ENCODE results near the gene BCAS3.
"Not testable (repeated sequence)": the region's sequence is repeated elsewhere in the genome, so short reads cannot be mapped to it uniquely, and the experiment has no call there.

Gene BCAS3

DNA sequence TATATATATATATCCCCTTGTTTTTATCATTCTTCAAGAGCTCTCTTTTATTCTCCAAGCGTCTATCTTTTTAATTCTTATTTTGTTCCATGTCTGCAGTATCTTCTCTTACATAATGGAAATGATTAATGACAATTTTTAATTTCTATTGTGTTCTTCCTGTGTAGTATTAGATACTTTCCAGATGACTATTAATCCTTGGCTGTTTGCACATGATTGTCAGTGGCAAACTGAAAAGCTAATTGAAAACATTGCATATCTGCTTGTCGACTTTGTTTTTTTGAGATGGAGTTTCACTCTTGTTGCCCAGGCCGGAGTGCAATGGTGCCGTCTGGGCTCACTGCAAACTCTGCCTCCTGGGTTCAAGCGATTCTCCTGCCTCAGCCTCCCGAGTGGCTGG lies 124.7 kb downstream of the BCAS3 start:
- DNase-seq = no peak

DNA sequence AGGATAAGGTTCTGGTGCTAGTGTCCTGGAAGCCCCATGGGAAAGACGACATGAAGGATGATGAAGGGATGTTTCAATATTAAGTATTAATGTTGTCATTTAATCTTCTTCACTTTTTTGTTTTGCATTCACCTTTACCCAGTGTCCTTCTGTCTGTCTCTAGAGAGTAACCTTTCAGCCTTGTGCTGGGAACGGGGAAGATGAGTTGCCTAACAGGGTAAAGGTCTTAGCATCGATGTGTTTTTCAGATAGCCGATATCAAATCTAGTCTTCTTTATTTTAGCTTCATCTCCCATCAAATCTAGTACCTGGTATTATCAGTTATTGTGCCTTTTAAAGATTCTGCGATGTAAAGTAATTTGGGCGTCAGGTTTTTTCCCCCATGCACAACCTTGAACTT lies 125.4 kb downstream of the BCAS3 start:
- no peak for DNase-seq

DNA sequence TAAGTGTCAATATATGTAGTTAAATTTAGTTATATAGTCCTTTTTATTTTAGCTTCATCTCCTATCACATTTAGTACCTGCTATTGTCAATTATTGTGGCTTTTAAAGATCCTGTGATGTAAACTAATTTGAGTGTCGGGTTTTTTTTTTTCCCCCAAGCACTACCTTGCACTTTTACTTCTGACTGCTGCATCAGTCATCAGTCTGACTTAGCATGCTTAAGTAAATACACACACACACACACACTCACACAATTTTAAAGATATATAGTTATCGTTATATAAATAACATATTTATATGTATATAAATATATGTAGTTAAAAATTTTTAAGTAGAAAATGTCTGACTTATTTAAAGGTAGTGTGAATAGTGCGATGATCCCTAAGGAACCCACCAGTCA lies 127.2 kb downstream of the BCAS3 start:
- DNase-seq = no peak

DNA sequence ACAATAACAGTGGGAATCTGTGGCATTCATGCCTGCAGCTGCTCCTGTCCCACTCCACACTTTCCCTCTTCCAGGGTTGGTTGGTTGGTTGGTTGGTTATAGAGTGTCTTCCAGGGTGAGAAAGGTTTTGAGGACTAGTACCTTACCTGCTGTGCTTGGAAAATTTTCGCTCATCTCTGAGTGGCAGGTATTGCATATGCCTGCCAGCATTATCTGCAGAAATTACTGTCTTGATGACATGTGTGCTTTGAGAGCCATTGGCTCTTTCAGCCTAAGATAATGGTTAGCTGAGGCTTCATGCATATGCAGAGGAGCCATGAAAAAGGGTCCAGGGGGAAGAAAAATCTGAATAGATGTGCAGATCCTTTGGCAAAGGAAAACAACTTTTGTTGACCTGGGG lies 131.8 kb downstream of the BCAS3 start:
- DNase-seq = no peak

DNA sequence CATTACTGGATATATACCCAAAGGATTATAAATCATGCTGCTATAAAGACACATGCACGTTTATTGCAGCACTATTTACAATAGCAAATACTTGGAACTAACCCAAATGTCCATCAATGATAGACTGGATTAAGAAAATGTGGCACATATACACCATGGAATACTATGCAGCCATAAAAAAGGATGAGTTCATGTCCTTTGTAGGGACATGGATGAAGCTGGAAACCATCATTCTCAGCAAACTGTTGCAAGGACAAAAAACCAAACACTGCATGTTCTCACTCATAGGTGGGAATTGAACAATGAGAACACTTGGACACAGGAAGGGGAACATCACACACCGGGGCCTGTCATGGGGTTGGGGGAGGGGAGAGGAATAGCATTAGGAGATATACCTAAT lies 137.3 kb downstream of the BCAS3 start:
- DNase-seq = not testable (repeated sequence)

DNA sequence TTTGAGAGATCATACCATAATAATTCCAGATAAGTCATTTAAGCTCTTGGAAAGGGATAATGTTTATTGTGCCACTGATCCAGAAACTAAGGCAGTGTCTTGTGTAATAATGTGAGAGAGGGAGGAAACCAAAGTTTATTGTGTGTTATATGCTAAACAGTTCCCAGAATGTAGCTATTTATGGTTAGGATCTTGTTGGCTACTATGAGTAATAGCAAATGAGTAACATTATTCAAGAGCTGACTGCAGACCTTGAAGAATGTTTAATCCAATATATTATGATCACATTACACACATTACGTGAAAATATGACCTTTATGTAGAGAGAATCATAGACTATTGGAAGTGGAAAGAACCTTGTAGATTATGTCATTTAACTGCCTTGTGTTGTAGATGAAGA lies 139.5 kb downstream of the BCAS3 start:
- no peak for DNase-seq

DNA sequence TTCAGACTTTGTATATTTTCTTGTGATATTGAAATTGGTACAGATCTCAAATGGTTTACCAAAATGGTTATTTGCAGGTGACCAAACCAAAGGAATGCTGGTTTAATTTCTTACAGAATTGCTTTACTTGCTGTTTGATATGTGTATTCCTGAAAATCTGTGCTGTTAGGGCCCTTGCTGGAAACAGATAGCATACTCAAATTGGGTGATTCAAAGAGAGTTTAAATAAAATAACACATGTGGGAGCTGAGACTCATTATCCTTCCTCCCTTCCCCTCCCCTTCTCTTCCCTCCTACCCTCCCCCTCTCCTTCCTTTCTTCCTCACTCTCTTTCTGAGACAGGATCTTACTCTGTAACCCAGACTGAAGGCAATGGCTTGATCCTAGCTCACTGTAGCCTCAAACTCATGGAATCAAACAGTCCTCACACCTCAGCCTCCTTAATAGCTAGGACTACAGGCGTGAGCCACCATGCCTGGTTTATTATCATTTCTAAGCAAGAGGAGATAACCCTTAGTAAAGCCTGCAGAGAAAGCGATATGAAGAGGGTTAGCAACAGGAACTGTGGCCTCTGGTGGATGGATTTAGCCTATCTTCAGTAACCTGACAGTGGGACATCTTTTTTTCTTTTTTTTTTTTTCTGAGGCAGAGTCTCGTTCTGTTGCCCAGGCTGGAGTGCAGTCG lies 141.9 kb downstream of the BCAS3 start:
- no peak for DNase-seq

DNA sequence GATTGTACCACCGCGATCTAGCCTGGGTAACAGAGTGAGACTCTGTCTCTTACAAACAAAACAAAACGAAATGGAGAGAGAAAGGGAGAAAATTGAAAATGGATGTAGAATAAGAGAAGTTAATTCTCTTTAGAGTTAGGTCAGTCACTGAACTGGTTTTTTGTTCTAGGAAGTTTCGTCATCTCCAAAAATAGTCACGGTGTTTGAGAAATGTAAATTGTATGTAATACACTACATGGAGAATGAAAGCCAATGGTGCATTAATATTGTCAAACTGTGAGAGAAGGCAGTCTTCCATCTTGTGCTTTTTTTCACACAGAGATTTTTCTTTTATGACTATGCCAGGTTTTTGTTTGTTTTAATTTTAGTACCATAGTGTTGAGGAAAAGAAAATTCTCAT lies 145.9 kb downstream of the BCAS3 start:
- no peak for DNase-seq

DNA sequence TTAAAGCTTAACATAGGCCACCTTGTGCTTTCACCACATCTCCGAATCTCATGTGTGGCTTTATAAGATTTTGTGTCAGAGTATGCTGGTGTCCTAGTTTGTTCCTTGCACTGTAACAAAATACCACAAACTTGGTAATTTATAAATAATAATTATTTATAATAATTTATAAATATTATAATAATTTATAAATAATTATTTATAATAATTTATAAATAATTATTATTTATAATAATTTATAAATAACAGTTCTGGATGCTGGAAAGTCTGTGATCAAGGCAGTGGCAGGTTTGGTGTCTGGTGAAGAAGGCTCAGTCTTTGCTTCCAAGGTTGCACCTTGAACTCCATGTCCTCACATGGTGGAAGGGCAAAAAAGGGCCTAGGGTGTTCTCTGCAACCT lies 147.7 kb downstream of the BCAS3 start:
- DNase-seq = no peak

DNA sequence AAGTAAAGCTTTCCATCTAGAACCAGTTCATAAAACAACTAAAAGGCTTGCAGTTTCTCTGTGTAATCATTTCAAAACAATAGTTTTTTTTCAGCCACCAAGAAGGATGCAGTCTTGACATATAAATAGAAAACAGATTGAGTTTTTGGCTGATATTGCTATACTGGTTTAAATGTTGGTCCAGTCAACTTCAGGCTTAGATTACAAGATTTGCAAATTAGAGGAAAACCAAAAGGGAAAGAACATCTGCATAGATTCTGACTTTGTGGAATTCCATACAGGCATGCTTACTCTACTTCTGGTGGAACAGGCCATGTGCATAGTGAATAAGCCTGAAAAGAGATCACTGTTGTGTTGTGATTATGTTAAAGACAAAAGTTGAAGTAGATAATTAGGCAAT lies 150.3 kb downstream of the BCAS3 start:
- DNase-seq = no peak

DNA sequence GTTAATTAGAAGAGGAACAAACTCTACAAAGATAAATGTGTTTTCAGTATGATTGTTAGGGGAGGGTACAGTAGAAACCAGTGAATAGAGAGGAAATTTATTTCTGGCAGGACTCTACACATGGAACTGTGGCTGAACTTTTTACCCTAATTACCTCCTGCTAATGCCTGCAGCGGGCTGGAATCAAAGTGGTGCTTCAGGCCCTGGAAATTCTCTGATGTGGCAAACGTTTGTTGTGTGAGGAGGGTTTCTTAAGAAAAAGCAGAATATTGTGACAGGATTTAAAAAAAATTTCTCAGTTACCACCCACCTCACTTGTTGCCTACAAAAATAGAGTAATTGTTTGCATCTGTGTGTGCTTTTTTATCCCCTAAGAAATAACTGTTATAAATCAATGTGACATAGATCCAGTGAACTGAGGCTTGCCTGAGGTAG lies 154.5 kb downstream of the BCAS3 start:
- no peak for DNase-seq

DNA sequence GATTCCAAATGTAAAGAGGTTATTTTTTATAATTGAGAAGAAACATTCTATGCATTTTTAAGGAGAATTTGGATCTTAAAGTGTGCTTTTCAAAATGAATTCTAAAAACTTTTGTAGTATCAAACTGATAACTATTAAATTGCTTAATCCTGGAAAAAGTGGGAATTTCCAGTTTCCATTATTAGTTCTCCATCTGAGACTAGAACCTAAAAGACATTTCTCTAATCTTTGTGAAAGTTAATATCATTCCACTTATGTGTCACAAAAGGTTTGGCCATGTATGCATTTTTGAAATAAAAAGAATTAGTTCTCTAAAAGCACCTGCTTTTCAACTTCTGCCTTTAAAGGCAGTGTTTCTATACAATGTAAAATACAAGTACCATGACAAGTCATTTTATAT lies 155.0 kb downstream of the BCAS3 start:
- DNase-seq = no peak

DNA sequence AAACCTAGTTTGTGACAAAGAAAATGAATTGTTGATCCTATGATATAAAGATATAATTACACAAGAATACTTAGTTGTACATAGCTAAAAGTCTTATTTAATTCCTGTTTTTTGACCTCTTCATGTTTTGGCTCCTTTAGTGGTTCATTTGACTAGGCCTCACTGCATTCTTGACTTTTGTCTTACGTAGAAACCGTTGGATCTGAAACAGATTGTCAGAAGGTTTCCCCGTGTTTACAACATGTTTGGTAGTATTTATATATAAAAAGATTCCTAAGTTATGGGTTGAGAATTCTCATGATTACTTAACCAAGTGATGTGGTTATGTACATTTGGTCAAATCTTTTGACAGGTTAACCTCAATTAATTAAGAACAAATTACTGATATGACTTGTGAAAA lies 162.8 kb downstream of the BCAS3 start:
- no peak for DNase-seq

DNA sequence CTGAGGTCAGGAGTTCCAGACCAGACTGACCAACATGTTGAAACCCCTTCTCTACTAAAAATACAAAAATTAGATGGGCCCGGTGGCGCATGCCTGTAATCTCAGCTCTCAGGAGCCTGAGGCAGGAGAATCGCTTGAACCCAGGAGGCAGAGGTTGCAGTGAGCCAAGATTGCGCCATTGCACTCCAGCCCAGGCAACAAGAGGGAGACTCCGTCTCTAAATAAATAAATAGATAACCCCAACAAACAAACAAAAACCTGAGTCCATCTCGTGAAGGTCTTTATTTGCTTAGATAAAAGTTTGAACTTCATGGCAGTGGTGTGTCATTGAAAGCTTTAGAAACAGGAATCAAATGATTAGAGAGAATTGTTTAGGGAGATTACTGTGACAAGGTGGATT lies 167.4 kb downstream of the BCAS3 start:
- DNase-seq = no peak

DNA sequence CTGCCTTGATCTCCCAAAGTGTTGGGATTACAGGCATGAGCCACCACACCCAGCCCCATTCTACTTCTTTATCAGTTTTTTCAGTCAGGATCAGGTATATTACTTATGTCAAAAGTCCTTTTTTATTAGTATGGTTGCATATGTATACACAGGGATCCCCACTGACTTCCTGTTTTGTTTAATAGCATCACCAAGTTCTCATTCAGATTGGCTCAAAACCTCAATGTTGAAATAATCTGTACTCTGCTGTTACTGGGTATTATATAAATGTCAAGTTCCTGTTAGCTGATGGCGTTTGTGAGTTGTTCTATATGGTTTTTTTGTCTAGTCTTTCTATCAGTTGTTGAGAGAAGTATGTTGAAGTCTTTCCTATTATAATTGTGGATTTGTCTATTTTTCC lies 168.5 kb downstream of the BCAS3 start:
- no peak for DNase-seq

DNA sequence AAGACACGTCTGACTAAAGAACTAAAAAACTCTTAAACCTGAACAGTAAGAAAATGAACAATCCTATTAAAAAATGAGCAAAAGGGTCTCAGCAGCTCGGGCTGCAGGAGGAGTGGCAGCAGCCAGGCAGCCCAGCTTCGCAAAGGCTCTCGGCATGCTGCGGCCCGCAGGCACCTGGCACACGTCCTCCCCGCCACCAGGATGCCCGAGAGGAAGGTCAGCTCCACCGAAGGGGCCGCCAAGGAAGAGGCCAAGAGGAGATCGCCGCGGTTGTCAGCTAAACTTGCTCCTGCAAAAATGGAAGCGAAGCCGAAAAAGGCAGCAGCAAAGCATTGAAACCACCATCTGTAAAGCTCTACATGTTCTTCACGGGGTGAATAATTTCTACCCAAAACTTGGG lies 173.5 kb downstream of the BCAS3 start:
- DNase-seq = no peak

DNA sequence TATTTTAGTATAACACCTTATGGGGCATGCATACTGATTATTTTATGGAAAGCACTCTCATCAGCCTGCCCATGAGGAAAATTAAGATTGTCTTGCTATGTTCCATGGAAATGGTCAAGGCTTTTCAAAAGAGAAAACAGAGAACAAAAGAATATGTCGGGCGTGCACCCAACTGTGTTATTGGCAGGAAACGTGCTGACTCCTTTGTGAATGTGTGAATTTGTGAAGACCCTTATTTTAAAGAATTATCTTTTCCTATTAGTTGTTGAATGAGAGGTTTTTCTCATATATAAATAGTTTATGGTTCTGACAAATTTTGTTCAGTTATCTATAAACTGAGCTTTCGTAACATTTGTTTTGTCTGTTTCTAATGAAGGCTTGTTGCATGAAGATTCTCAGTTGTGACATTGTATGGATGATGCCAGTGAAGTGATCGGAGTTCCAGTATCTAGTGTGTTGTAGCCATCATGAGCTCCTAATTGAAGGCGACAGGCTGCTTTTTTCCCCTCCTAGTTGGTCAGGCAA lies 180.0 kb downstream of the BCAS3 start:
- DNase-seq = no peak

DNA sequence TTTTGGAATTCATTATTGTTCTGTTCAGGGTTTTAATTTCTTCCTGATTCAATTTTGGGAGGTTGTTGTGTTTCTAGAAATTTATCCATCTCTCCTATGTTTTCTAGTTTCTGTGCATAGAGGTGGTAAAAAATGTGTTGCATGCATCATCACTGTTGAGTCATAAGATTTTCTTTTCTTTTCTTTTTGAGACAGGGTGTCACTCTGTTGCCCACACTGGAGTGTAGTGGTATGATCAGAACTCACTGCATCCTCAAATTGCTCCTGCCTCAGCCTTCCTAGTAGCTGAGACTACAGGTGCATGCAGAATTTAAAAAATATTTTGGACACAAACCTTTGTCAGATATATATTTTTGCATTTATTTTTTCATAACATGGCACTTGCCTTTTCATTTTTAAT lies 184.8 kb downstream of the BCAS3 start:
- no peak for DNase-seq

DNA sequence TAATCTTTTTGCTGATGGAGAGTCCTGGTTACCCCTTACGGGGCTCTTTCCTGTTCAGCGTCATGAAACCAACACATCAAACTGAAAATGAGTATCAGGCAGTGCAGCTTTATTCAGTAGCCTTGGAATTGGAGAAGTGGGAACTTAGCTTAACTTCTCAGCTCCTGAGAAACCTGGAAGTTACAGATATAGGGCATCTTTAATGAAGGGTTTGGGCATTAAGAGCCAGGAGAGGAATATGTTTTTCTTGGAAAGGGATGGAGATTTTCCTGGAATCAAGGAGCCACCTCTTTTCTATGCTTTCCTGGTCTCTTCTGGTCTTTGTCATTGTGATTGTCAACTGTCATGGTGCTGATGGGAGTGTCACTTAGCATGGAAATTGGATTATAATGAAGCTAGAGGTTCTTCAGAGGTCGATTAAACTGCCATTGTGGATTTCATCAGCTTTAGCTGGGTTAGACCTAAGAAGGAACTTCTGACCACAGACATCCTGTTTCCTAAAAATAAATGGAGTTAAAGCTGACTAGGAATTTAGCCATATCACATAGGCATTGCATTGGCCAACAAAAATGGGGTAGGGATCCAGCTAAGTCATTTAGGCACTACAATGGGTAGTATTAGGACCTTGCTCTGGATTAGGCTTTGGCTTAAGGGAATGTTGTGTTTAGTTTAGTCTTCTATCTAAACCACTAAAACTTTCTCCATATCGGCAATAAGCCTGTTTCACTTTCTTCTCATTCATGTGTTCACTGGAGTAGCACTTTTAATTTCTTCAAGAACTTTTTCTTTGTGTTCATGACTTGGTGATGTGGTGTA lies 186.4 kb downstream of the BCAS3 start:
- DNase-seq = no peak

DNA sequence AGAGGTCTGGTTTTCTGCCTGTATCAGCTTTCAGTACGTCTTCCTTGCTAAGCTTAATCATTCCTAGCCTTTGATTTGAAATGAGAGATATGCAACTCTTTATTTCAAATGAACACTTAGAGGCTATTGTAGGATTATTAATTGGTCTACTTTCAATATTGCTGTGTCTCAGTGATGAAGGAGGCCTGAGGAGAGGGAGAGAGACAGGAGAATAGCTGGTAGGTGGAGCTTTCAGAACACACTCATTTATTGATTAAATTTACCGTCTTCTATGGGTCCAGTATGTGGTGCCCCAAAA lies 187.0 kb downstream of the BCAS3 start:
- DNase-seq = no peak

DNA sequence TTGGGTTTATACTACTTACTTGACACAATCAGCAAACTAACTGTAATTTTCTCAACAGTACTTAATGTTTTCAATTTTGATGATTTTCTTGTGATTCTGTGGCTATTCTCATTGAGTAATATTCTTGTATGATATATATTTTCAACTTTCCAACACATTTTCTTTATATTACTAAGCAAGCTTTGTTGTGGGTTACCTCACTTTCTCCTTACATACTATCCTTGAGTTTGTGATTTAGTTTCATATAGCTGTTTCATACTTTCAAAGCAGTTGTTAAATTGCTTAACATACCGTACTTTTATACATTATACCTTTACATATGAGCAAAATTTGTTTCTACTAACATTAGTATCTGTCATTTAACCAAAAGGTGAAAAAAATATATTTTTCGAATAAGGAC lies 197.1 kb downstream of the BCAS3 start:
- no peak for DNase-seq

DNA sequence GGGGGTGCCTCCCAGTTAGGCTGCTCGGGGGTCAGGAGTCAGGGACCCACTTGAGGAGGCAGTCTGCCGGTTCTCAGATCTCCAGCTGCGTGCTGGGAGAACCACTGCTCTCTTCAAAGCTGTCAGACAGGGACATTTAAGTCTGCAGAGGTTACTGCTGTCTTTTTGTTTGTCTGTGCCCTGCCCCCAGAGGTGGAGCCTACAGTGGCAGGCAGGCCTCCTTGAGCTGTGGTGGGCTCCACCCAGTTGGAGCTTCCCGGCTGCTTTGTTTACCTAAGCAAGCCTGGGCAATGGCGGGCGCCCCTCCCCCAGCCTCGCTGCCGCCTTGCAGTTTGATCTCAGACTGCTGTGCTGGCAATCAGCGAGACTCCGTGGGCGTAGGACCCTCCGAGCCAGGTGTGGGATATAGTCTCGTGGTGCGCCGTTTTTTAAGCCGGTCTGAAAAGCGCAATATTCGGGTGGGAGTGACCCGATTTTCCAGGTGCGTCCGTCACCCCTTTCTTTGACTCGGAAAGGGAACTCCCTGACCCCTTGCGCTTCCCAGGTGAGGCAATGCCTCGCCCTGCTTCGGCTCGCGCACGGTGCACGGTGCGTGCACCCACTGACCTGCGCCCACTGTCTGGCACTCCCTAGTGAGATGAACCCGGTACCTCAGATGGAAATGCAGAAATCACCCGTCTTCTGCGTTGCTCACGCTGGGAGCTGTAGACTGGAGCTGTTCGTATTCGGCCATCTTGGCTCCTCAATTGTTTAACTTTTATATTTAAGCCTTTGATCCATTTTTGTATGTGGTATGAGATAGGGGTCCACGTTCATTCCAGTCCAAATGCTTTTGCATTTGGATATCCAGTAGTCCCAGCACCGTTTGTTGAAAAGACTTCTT lies 209.3 kb downstream of the BCAS3 start:
- not testable (repeated sequence) for DNase-seq

DNA sequence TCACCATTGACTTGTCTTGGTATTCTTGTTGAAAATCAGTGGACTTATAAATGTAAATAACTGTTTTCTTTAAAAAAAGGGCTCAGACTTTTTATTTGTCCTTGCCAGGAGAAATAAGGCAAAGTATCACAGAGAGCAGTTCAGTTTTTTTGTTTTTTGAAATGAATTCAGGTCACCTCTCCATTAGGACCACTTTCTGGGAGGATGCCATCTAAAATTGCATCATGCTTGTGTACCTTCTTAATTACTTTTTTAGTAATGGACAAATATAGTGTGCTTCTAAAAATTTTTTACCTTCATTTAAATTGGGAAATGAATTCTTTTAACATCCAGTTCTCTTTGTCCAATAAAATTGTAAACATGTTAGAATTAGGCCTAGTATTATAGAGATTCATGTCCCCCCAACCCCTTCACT lies 210.0 kb downstream of the BCAS3 start:
- DNase-seq = no peak
